Chondrocyte (in vitro differentiated cells): ENCODE measurements around the gene XPNPEP2. TPM values are rescaled to one million over a fixed set of nuclear protein-coding genes. Genes with fewer than 3 reads are reported as not detected.

Source experiments
- DNase-seq: peaks from one replicate; pipeline ENCODE4 v3.0.0; 2021; ENCODE audit warnings: mixed read lengths, low spot score
- H3K27ac Mint-ChIP-seq: one replicate; pipeline ENCODE4 v1.8.0; 2021; ENCODE audit warnings: mild to moderate bottlenecking, moderate library complexity, mixed read lengths; ENCODE audit not compliant: unreplicated experiment
- H3K27me3 Mint-ChIP-seq: 2 replicates; pipeline ENCODE4 v1.8.0; 2021; ENCODE audit warnings: low read depth, mixed read lengths
- H3K36me3 Mint-ChIP-seq: 2 replicates; pipeline ENCODE4 v1.8.0; 2021; ENCODE audit warnings: low read depth, mixed read lengths
- H3K4me1 Mint-ChIP-seq: 2 replicates; pipeline ENCODE4 v1.8.0; 2021; ENCODE audit warnings: low read depth, mild to moderate bottlenecking, mixed read lengths
- H3K4me3 Mint-ChIP-seq: one replicate; pipeline ENCODE4 v1.8.0; 2021; ENCODE audit warnings: mild to moderate bottlenecking, moderate library complexity, mixed read lengths; ENCODE audit not compliant: unreplicated experiment
- H3K9me3 Mint-ChIP-seq: 2 replicates; pipeline ENCODE4 v1.8.0; 2021; ENCODE audit warnings: low read depth, mixed read lengths
- total RNA-seq: library from RNA; stranded (reverse); gene quantifications from 3 replicates; pipeline ENCODE4 v1.2.1, GENCODE V29; 2021
- TF ChIP-seq, protein P1 (sequence below): fragments of 200-600 bp; sonication (generic); IDR thresholded peaks from 2 replicates; pipeline ENCODE4 v1.5.0; 2021; ENCODE audit warnings: antibody characterized with exemption, mild to moderate bottlenecking, moderate library complexity

XPNPEP2 gene
- total RNA-seq, 1 donor from 2014 or later: not detected

- Mint-ChIP-seq H3K36me3 (no peaks in the 10 kb centered on the region), H3K9me3 (no peaks in the 10 kb centered on the region), H3K27me3 (no peaks in the 10 kb centered on the region), H3K4me1 (no peaks in the 10 kb centered on the region), H3K4me3 (no peak overlapping the region), H3K27ac (no peak overlapping the region)
- TF ChIP-seq, protein P1, sequence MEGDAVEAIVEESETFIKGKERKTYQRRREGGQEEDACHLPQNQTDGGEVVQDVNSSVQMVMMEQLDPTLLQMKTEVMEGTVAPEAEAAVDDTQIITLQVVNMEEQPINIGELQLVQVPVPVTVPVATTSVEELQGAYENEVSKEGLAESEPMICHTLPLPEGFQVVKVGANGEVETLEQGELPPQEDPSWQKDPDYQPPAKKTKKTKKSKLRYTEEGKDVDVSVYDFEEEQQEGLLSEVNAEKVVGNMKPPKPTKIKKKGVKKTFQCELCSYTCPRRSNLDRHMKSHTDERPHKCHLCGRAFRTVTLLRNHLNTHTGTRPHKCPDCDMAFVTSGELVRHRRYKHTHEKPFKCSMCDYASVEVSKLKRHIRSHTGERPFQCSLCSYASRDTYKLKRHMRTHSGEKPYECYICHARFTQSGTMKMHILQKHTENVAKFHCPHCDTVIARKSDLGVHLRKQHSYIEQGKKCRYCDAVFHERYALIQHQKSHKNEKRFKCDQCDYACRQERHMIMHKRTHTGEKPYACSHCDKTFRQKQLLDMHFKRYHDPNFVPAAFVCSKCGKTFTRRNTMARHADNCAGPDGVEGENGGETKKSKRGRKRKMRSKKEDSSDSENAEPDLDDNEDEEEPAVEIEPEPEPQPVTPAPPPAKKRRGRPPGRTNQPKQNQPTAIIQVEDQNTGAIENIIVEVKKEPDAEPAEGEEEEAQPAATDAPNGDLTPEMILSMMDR: no peak
- DNase-seq: no peak
These were observed 53.3 kb downstream of the XPNPEP2 start for GRCh38 chrX:129791961-129792570.

GRCh38 chrX:129792586-129793291, 54.0 kb downstream of the XPNPEP2 start:
- no peak overlapping the region for H3K27ac Mint-ChIP-seq
- TF ChIP-seq, protein P1: no peak
- no peaks in the 10 kb centered on the region for H3K4me1 Mint-ChIP-seq
- no peak for DNase-seq
- H3K27me3 Mint-ChIP-seq: no peaks in the 10 kb centered on the region
- no peaks in the 10 kb centered on the region for H3K36me3 Mint-ChIP-seq
- H3K4me3 Mint-ChIP-seq: no peak overlapping the region
- H3K9me3 Mint-ChIP-seq: no peaks in the 10 kb centered on the region

GRCh38 chrX:129793604-129794191, 54.9 kb downstream of the XPNPEP2 start:
- no peak for DNase-seq
- TF ChIP-seq, protein P1: no peak
- H3K9me3 Mint-ChIP-seq: no peaks in the 10 kb centered on the region
- H3K27me3 Mint-ChIP-seq: no peaks in the 10 kb centered on the region
- H3K4me1 Mint-ChIP-seq: no peaks in the 10 kb centered on the region
- H3K4me3 Mint-ChIP-seq: no peak overlapping the region
- H3K36me3 Mint-ChIP-seq: no peaks in the 10 kb centered on the region
- no peak overlapping the region for H3K27ac Mint-ChIP-seq

GRCh38 chrX:129795584-129795983, 56.8 kb downstream of the XPNPEP2 start:
- Mint-ChIP-seq H3K27me3 (no peaks in the 10 kb centered on the region), H3K27ac (no peak overlapping the region), H3K36me3 (no peaks in the 10 kb centered on the region), H3K4me3 (no peak overlapping the region), H3K9me3 (no peaks in the 10 kb centered on the region), H3K4me1 (no peaks in the 10 kb centered on the region)
- DNase-seq: no peak
- TF ChIP-seq, protein P1: no peak

DNA sequence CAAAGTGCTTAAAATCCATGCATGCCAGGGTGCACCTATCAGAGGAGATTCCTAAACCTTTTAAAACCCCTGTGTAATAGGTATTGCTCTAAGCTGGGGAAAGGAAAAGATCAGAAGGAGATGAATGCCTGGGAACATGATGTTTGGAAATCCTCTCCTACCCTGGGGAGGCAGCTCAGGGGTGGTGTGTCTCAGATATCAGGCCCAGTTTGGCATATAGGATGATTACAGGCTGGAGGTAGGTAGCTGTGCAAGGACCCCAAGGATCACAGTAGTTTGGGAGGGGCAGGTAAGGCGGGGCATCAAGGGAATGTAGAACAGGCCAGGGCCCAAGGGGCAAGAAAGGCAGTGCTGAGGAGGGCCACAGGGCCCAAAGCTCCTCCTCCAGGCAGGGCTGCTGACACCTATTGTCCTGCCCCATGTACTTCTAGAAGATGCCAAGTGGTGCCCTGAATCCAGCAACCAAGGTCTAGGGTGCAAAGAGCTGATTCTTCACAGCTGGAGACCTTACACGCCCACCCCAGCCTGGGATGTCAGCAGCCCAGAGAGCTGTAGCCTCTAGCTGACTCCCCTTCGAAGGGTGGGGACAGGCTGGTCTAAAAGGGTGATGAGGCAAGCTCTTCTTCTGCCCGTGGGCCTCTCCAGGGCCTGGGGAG, 58.6 kb downstream of the XPNPEP2 start:
- no peak overlapping the region for H3K27ac Mint-ChIP-seq

More for the DNA sequence above, 58.6 kb downstream of the XPNPEP2 start:
- Mint-ChIP-seq H3K9me3 (no peaks in the 10 kb centered on the region), H3K36me3 (no peaks in the 10 kb centered on the region), H3K4me3 (no peak overlapping the region), H3K4me1 (no peaks in the 10 kb centered on the region), H3K27me3 (no peaks in the 10 kb centered on the region)
- TF ChIP-seq, protein P1: no peak
- DNase-seq: no peak
